Measurements from ENCODE around the gene PCDHGA2.

DNA sequence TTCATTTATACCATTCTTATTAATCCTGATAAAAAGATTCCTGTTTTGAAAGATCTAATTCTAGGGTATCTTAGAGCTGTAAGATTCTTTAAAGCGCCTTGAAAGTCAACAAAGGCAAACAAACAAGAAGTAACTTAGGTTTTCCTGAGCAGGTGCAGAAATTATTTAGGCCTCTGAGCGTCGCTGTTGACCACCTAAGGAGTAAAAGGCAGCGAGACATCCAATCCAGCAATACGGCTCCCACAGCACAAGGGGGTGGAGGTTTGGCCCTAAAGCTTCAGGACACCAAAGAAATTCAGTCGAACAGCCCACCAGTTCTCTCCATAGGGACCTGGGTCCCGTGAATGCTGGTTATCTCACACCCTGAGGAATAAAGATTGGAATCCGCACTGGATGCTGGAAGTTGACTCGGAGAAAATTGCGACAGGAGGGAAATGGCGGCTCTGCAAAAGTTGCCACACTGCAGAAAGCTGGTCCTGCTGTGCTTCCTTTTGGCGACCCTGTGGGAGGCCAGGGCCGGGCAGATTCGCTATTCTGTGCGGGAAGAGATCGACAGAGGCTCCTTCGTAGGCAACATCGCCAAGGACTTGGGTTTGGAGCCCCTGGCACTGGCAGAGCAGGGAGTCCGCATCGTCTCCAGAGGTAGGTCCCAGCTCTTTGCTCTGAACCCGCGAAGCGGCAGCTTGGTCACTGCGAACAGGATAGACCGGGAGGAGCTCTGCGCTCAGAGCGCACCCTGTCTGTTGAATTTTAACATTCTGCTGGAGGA, at the start of gene PCDHGA2:
- TF ChIP-seq EZH2 (IDR thresholded peaks at IDR 0.05; ENCODE audit: insufficient read depth, poor library complexity, severe bottlenecking), result no peak
- no peak for TF ChIP-seq EZH2phosphoT487 (IDR thresholded peaks at IDR 0.05; ENCODE audit: insufficient read depth, low read depth)

Measured in GM23248 (cell line).